Hepatic stellate cell (primary cell): ENCODE data around the gene ALPK3.

Experiments
- DNase-seq: peaks from one replicate; pipeline ENCODE4 v3.0.0; 2011; ENCODE audit warnings: low spot score

Gene ALPK3

DNA sequence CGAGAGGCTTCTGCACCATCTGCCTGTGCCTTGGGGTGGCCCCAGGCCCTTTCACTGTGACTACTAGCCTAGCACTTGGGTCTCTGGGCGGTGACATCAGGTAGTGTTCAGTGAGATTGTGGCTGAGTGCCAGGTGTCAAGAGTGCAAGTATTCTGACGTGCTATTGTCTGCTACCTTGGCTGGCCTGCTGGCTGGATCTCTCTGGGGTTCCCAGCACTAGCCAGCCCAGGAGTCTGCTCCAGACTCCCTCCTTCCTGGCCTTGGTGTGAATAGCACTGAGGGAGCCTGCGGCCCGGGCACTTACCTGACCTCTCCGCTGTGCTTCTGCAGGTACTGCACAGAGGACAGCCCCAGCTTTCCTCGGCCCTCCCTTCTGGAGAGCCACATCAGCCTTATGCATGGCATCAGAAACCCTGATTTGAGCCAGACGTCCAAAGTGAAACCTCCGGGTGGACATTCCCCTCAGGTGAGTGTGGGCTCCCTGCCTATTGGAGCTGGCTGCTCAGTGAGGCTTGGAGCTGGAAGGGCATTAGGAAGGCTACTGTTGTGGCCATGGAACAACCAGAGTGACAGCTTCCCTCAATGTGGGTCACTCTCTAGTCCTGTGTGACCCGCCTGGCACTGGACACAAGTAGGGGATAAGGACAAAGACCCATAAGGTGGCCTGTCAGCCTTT, 17.5 kb upstream of the ALPK3 start:
- DNase-seq: no peak

DNA sequence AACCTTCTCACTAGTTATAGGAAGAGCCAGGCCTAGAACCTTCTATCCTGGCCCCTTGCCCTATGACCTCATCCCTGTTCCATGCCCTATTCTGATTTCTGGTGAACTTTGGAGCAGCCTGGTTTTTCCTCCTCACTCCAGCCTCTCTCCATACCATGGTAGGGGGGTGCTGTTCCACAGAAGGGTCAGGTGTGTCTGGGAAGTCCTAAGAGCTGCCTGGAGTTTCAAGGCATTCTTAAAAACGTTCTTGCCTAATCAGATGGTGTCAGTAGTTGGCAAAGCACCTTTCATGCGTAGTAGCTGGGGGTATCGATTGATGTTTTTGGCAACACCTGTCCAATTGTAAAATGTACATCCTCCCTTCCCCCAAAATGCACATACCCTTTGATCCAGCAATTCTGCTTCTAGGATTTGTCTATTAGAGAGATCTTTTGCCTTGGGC, 16.8 kb upstream of the ALPK3 start:
- DNase-seq: no peak

DNA sequence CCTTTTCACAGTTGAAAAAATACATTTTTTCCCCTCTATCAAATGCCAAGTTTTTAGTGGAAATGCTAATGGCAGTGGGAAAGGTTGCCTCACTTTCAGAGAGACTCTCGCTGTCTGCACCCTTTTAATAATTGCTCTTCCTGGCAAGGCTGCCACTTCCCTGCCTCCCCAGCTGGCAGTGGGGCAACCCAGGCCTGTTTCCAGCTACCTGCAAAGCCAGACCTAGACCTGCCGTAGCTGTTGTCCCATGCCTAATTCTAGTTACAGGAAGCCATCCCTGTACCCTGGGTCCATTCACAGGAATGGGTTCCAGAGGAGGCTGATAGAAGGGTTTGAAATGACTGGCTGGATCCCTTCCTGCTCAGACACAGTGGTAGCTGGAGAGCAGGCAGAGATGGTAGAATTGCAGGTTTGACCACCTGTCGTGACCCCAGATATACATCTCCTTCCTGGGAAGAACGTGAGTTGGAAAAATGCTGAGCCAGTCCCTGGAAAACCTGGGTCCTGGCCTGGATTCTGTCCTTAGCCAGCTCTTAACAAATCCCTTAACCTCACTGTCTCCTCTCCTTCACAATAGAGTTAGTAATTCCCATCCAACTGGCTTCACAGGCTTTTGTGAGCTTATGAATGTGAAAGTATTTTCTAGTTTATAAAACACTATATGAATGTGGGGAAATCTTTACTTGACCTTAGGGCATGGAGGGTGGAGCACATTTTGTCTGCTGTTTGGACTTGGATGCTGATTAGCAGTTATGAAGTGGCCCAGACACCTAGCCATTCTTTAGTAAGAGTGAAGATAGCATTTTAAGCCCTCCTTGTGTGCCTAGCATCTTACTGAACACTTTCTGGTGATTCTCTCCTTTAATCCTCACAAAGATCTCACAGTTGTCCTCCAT, 12.9 kb upstream of the ALPK3 start:
- no peak for DNase-seq

DNA sequence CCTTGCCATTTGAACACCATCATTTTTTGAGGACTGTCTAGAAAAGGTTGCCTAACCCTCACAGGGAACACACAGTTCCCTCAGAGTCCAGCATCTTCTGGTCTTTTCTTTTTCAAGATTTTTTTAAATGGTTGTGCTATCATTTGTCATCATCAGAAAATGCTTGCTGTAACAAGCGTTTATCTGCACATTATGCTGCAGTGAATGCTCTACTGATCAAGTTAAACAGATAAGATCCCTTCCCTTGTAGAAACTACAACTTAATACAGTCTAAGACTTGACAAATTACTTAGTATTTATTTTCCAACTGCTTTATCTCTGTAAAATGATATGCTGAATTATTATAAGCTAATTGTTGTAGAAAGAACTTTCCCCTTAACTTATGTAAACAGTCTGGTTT, 11.9 kb upstream of the ALPK3 start:
- DNase-seq: no peak

DNA sequence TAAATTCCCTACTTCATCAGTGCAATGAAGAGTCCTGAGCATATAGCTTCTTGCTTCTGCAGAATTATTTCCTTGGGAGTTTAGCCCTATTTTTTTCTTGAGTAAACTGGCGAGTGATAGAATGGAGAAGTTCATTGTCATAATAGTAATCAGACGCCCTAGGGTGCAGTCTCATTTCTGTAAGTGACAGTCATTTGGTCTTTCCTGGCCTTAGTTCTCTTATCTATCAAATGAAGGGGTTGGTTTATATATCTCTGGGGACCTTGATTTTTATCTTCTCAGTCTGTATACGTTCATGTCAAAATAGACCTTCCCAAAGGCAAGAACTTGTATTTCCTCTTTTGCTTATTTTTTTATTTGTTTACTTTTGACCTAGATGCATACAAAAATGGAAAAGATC, 9.9 kb upstream of the ALPK3 start:
- no peak for DNase-seq

DNA sequence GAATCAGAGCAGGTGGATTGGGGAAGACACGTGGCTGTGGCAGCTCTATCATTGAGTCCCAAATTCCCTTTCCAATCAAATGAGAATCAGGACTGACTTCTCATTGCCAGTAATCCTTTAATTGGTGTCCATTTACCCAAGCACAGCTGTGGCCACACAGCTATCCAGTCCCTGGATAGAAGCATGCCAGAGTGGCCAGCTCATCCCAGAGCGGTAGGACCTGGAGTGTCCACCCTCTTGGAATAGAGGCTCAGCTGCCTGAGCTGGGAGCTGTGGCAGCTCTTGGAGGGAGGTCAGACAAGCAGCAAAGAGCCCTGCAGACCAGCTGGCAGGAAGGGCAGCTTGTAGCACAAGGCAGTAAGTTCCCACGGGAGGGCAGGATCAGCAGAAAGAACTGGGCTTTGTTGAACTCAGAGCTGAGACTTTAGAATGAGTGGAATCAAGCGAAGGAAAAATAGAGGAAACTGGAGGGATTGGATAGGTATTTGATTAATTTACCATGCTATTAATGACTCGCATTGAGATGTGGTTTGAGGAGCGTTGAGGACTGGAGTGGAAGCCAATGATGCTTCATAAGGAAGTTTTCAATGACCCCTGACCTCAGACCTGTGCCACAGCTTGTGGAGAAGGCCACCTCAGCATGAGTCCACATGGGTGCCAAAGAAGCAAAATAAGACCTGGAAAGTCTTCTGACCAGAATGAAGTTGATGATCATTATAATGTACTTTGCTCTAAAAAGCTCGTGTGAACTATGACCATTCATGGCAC, 6.9 kb upstream of the ALPK3 start:
- peak; percentile 46 for DNase-seq

DNA sequence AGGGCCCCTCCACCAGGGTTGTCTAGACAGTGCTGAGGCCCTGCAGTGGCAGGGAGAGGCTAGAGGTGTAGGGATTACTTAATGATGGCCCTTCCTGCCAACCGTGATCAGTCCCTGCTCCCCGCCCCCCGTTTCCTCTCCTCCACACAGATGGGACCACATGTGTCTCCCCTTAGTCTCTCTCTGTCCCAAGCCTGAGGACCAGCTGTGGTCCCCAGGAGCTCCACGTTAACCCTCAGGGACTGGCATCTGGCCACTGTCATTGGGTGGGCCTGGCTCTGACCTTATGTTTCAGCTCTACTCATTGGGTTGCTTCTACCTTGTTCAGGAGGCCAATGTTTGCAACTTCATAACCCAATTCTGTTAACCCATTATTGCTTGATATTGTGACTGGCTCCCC, 6.0 kb upstream of the ALPK3 start:
- DNase-seq: no peak

DNA sequence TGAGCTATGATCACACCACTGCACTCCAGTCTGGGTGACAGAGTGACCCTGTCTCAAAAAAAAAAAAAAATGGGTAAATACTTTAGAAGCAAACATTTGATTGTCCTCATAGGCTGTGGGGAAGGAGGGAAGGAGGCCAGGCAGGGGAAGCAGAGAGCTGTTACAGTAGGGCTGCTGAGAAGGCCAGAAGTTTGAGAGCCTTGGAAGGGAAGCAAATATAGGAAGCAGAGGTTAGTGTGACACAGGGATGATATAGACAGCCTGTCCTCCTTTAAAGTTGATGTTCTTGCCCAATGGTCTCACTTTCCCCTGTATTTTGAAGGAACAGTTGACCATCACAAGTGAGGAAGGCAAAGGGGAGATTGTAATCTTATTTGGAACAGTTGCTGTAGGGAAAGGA, 5.3 kb upstream of the ALPK3 start:
- DNase-seq: no peak

DNA sequence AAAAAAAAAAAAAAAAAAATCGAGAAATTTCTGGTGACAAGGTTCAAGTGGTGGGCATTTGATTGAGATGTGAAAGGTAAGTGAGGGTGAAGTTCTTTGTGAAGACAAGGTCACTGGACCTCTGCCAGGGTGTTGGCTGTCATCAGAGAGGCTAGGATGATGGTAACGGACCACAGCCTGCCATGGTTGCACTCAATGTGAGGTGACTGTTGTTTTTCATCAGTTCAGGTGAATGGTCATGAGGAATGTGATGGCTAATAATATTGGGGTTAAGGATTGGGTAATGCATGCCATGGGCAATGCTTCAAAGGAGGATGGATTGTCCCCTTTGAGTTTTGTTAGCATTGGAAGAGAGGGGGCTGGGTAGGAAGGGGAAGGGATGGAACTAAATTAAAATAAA, 4.3 kb upstream of the ALPK3 start:
- DNase-seq: no peak

DNA sequence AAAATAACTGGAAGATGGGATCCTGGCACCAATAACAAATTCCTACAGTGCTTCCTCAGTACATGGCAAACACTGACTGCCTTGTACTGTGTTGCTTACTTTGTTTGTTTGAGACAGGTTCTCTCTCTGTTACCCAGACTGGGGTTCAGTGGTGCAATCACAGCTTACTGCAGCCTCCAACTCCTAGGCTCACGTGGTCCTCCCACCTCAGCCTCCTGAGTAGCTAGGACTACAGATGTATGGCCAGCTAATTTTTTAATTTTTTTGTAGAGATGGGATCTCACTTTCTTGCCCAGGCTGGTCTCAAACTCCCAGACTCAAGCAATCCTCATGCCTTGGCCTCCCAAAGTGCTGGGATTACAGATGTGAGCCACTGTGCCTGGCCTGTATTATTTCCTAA, 3.7 kb upstream of the ALPK3 start:
- DNase-seq: no peak

DNA sequence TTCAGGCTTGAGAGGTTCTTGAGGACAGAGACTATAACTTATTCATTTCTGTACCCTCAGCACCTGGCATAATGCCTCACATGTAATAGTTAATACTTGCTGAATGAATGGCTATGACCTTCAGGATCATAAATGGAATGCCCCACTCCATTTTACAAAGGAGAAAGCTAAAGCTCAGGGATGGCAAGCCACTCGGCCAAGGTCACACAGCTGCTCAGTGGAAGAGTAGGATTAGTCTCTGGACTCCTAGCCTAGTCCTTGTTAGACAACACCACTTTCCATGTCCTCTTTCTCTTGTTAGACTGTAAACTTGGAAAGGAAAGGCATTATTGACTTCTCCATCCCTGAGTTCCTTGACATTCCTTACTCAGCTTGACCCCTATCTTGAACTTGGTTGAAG, 3.2 kb upstream of the ALPK3 start:
- DNase-seq: no peak

DNA sequence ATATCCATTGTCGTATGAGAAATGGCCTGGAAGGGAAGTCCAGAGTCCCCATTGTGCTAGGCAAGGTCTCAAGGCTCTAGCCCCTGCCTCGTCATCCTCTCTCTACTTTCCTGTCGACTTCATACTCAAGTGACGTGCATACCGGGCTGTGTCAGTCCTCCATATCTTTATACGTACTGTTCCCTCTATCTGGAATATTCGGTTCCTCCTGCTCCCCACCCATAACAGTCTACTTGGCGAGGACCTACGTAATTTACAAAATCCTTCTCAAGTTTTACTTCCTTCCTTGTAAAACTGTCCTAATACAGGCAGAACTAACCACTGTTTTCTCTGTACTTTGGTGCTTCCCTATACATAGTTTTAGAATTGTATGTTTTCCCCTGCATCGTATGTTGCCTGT, 2.2 kb upstream of the ALPK3 start:
- no peak for DNase-seq

DNA sequence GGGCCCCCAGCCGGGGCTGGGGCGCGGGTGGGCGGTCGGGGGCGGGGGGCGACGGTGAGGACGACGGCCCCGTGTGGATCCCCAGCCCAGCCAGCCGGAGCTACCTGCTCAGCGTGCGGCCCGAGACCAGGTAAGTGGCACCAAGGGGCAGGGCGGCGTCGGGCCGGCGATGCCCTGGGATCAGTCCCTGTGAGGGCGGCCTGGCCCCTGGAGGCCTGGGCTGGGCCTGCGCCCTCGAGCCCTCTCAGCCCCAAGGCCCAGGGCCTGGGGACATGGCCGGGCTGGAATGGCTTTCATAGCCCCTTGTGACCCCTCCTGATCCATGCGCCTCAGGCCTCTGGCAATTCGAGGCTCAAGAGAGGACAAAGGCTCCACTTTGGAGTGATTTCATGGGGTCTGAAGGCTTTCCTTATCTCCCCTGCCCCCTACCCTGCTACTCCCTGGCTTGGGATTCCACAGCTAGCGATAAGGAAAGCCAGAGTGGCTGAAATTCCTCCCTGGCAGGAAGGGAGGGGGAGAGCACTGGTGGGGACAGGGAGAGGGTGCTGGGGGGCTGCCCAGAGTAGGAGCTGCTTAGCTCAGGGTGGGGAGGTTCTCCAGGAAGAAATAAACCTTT, 418 bp downstream of the ALPK3 start:
- no peak for DNase-seq

DNA sequence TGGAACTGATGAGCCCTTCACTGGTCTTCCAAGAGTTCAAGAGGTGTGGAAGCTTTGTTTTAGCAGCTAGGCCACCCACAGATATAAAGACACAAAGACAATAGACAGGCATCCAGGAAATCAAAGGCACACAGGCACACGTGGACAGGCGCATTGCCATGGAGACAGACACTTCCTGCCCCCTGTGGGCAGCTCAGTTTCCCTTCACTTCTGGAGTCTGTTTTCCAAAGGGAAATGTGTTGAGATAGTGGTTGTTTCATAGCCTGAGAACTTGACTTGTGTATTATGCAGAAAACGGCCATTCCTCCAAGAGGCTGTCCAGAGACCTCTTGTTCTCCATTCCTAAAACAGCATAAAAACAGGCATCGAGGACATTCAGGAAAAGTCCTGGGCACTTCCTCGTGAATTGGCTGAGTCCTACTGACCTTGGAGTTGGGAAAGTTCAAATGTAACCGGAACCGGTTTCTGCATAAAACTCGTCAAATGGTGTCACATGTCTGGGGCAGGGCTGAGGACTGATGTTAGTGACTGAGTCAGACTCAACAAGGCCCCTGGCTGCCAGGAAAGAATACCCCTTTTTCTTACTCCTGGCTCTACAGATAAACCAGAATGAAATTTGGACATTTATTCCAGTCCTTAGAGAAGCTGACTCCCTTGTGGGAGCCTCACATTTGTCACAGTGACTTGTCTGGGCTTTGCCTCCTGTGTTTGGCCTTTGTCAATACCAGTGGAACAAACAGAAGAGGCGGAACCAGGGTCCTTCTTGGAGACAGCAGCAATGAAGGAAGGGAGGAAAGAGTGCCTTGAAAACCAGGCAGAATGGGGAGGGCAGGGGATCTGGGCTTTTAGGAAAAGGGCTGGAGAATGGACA, 1.3 kb downstream of the ALPK3 start:
- DNase-seq: no peak

DNA sequence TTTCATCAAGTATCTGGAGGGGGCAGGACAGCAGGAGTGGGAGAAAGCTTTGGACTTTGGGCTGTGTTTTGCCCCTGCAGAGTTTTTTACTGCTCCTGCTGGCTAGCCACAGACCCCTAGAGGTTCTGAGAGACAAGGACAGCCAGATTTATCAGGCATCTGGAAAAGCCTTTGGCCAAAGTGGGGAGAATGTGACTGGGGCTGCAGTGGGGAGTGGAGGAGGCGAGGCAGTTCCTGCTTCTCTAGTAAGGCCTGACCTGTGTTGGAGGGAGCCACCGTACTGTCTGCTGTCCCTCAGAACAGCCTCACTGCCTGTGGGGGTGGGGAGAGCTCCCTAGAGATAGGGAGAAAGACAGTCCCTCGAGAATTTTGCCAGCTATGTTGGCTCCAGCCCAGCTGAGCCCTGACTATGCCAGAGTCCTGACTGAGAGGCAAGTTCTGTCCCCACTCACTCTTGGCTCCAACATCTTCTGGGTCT, 2.2 kb downstream of the ALPK3 start:
- no peak for DNase-seq

DNA sequence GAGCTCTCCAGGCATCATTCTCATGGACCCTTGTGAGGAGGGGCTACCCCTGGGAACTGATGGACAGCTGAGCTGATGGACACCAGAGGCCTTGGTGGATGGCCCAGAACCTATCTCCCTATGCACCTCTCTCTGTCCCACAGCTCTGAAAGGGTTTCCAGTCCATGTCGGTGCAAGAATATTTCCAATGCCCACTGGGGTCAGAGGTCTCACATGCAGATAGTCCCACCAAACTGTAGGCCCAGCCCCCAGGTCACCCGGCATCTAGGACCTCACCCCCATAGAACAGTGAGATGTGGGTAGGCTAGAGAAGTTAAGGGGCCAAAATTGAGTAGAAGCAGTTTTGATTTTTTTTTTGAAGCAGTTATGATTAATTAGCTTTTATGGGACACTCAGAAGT, 2.6 kb downstream of the ALPK3 start:
- DNase-seq: no peak

DNA sequence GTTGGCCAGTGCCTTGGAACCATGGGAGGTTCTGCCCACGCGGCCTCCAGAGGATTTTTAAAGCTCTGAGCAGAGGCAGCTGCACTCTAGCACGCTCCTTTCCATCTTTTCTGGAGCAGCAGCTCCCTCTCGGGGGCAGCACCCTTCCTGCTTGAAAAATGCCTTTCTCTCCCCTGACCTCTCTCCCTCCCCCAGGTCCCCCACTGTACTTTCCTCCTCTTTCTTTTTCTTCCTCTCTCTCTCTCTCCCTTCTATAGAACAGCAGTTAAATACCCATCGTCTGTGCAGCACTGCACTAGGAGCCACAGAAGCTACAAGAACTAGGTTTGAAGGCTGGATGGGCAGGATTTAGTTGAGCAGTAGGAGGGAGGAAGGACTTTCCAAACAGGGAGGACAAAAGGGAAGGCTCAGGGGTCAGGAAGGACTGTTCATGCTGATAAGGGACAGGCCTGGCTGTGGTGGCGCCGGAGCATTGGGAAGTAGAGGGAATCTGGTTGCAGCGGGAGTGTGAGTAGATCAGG, 4.4 kb downstream of the ALPK3 start:
- no peak for DNase-seq

DNA sequence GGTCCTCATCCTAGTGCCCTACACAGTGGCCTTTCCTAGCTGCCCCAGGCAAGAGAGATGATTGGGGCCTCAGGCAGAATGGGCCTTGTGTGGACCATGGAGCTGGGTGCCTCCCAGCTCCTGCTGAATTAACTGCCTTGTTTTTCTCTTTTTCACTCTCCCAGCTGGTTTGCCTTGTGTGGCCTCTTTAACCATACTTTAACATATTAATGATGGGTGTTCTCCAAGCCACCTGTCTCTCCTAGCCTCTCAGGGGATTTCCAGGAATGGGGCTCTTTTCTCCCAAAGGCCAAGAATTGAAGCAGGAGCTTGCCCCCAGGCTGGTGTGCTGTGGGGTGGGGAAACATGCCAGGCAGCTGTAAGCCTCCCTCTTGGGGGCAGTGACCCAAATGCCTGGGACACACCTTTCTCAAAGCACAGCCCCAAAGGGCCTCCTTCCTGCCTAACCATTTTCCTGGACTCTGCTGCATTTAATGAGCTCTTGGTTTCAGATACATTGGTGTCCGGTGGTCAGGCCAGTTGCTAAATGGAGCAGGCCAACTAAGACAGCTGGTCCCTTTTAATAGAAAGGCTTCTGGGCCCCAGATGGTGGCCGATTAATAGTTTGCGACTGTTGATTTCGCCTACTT, 5.6 kb downstream of the ALPK3 start:
- no peak for DNase-seq

DNA sequence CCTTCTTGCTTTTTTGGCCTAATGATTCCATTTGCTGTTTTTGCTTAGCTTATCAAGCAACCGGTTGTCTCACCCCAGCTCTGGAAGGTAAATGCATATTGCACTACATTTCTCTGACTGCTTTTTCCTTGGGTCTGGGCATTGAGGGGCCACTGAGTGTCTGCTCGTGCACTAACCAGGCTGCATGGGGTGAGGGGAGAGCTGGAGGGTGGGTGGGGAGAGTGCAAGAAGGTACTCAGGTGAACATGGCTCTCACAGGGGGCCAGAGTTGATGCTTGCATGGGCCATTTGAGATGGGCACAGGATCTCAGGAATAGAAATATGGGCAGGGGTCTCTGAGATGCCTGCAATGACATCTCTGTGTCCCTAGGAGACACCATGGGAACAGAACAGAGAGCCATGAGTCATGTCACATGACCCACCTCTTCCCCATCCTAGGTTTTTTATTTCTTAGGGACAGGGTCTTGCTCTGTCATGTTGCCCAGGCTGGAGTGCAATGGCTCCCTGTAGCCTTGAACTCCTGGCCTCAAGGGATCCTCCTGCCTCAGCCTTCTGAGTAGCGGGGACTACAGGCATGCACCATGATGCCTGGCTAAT, 6.2 kb downstream of the ALPK3 start:
- no peak for DNase-seq
